Naive thymus-derived CD4-positive, alpha-beta T cell (primary cell): Measurements from ENCODE around the gene ITPR3. TPM values are rescaled to one million over a fixed set of nuclear protein-coding genes. Genes with fewer than 3 reads are reported as not detected.

ENCODE experiments used
- ATAC-seq: fragments of 150-1000 bp; cut with Tn5 transposase; 2 replicates; pipeline ENCODE4 v1.10.0; 2021; ENCODE audit warnings: mild to moderate bottlenecking, moderate library complexity
- CTCF ChIA-PET: fragments of 350-600 bp; sonication (Branson Sonifier 250); formaldehyde crosslinking; loops from one replicate; lab custom pipeline; 2021; ENCODE audit warnings: antibody characterized with exemption; lab: Charles Lee
- POLR2A ChIA-PET: fragments of 350-600 bp; sonication (Branson Sonifier 250); formaldehyde crosslinking; loops from one replicate; lab custom pipeline; 2021; ENCODE audit warnings: antibody characterized with exemption, inconsistent platforms; lab: Charles Lee
- DNase-seq, 9 donors: peaks; one replicate each; pipeline versions ENCODE4 v3.0.0 to v3.0.0-alpha.2; 2020 to 2022; ENCODE audit warnings: mixed read lengths in 1 of 9
- H3K27ac ChIP-seq: one replicate; pipeline ENCODE4 v1.7.0; 2013; ENCODE audit warnings: mild to moderate bottlenecking, low read depth, low read length, moderate library complexity
- H3K27me3 ChIP-seq, 2 donors: one replicate each; pipeline ENCODE4 v1.7.0; 2013; ENCODE audit warnings: low read length in 2 of 2, mild to moderate bottlenecking in 2 of 2, moderate library complexity in 2 of 2; ENCODE audit not compliant: control insufficient read depth in 2 of 2, insufficient read depth in 2 of 2
- H3K36me3 ChIP-seq, 3 experiments: 1 replicate in 2 of 3; 2 replicates in 1 of 3; pipeline ENCODE4 v1.7.0; 2013; ENCODE audit warnings: low read length in 3 of 3, mild to moderate bottlenecking in 3 of 3, moderate library complexity in 1 of 3; ENCODE audit not compliant: insufficient read depth in 3 of 3, control insufficient read depth in 2 of 3
- H3K4me1 ChIP-seq, 2 donors: one replicate each; pipeline ENCODE4 v1.7.0; 2013; ENCODE audit warnings: low read length in 2 of 2, mild to moderate bottlenecking in 2 of 2, moderate library complexity in 1 of 2; ENCODE audit not compliant: control insufficient read depth in 2 of 2, insufficient read depth in 2 of 2
- H3K4me3 ChIP-seq: 2 replicates; pipeline ENCODE4 v1.7.0; 2013; ENCODE audit warnings: mild to moderate bottlenecking, low read length
- H3K9me3 ChIP-seq, 3 experiments: 1 replicate in 2 of 3; 2 replicates in 1 of 3; pipeline ENCODE4 v1.7.0; 2013; ENCODE audit warnings: low read length in 3 of 3; ENCODE audit not compliant: control insufficient read depth in 2 of 3
- H3K27ac Mint-ChIP-seq, 9 donors: one replicate each; pipeline ENCODE4 v1.8.0; 2020 to 2022; ENCODE audit warnings: mixed read lengths in 9 of 9, mild to moderate bottlenecking in 8 of 9, moderate library complexity in 5 of 9, inconsistent platforms in 2 of 9
- H3K27me3 Mint-ChIP-seq, 5 donors: one replicate each; pipeline ENCODE4 v1.8.0; 2021 to 2022; ENCODE audit warnings: mixed read lengths in 5 of 5, mild to moderate bottlenecking in 1 of 5
- H3K36me3 Mint-ChIP-seq, 5 donors: one replicate each; pipeline ENCODE4 v1.8.0; 2020 to 2022; ENCODE audit warnings: mixed read lengths in 5 of 5, mild to moderate bottlenecking in 3 of 5, inconsistent platforms in 1 of 5
- H3K4me1 Mint-ChIP-seq, 7 donors: one replicate each; pipeline ENCODE4 v1.8.0; 2020 to 2022; ENCODE audit warnings: mixed read lengths in 7 of 7, mild to moderate bottlenecking in 3 of 7, inconsistent platforms in 1 of 7
- H3K4me3 Mint-ChIP-seq, 10 donors: one replicate each; pipeline ENCODE4 v1.8.0; 2020 to 2022; ENCODE audit warnings: mild to moderate bottlenecking in 10 of 10, mixed read lengths in 10 of 10, moderate library complexity in 6 of 10, inconsistent platforms in 2 of 10
- H3K9me3 Mint-ChIP-seq, 11 donors: one replicate each; pipeline ENCODE4 v1.8.0; 2020 to 2022; ENCODE audit warnings: mixed read lengths in 11 of 11, mild to moderate bottlenecking in 4 of 11, inconsistent platforms in 1 of 11, moderate library complexity in 1 of 11
- intact Hi-C, 2 donors: fragments of 100-400 bp; cut with micrococcal nuclease; formaldehyde crosslinking; loops; one replicate each; pipeline ENCODE4 v1.15.1; 2023
- polyA plus RNA-seq, 2 donors: library from polyadenylated mRNA; unstranded; fragments of 300-500 nt; fragmentation: Illumina TruSeq; gene quantifications; one replicate each; pipeline ENCODE4 v1.2.3, GENCODE V29; 2021
- total RNA-seq, 6 experiments: library from RNA in 5 of 6; stranded (reverse) in 5 of 6; gene quantifications; 1 replicate in 5 of 6; 2 replicates in 1 of 6; pipeline ENCODE4 v1.2.3 and lab custom pipeline; 2021 to 2026

Gene ITPR3
- total and polyA plus RNA-seq, 7 experiments from 2014 or later = 1.7 to 65.7 (median 41.4) TPM

- H3K27me3 Mint-ChIP-seq = no peaks in the 10 kb centered on the region
- no peak overlapping the region for H3K4me3 Mint-ChIP-seq
- H3K27ac Mint-ChIP-seq = no peak overlapping the region
- H3K9me3 Mint-ChIP-seq = no peaks in the 10 kb centered on the region
- Histone ChIP-seq H3K4me1 (peaks cover 0 to 12% of the 10 kb centered on the region in 2 donors), H3K27me3 (no peaks in the 10 kb centered on the region), H3K4me3 (no peak overlapping the region), H3K36me3 (peaks cover 0 to 85% (median 11%) of the 10 kb centered on the region in 3 experiments), H3K27ac (no peak overlapping the region), H3K9me3 (no peaks in the 10 kb centered on the region)
- ChIA-PET POLR2A (no interaction called here), CTCF (no interaction called here)
- peaks cover 3 to 33% (median 9%) of the 10 kb centered on the region in 5 donors for H3K36me3 Mint-ChIP-seq
- ATAC-seq = no peak
- no peak for DNase-seq
- intact Hi-C loops = loop anchor here in 1 of 2 donors (5.0 kb wide), 1 partner anchor 38 kb away; no protein-coding TSS in a partner anchor
- peaks cover 3 to 19% (median 14%) of the 10 kb centered on the region in 7 donors for H3K4me1 Mint-ChIP-seq
Measured at GRCh38 chr6:33664506-33665057, 43.5 kb downstream of the ITPR3 start.

GRCh38 chr6:33665957-33666356, 44.8 kb downstream of the ITPR3 start:
- H3K9me3 ChIP-seq = no peaks in the 10 kb centered on the region
- peaks cover 0 to 12% of the 10 kb centered on the region in 2 donors for H3K4me1 ChIP-seq
- Mint-ChIP-seq H3K27ac (no peak overlapping the region), H3K9me3 (no peaks in the 10 kb centered on the region), H3K4me1 (peaks cover 3 to 19% (median 15%) of the 10 kb centered on the region in 7 donors), H3K27me3 (no peaks in the 10 kb centered on the region), H3K4me3 (no peak overlapping the region), H3K36me3 (peaks cover 3 to 29% (median 18%) of the 10 kb centered on the region in 5 donors)
- H3K36me3 ChIP-seq = peaks cover 0 to 92% (median 14%) of the 10 kb centered on the region in 3 experiments
- POLR2A ChIA-PET = interaction anchor here (0.9 kb wide), 1 partner anchor 9 kb away, joined by 3 read pairs; no protein-coding TSS in a partner anchor
- intact Hi-C loops = loop anchor here in 1 of 2 donors (5.0 kb wide), 1 partner anchor 36 kb away; no protein-coding TSS in a partner anchor
- DNase-seq (no peak), ATAC-seq (no peak)
- no peak overlapping the region for H3K27ac ChIP-seq
- H3K4me3 ChIP-seq = no peak overlapping the region
- no peaks in the 10 kb centered on the region for H3K27me3 ChIP-seq
- CTCF ChIA-PET = interaction anchor here (1.1 to 1.9 kb wide), 2 partner anchors 29 to 45 kb away, joined by 3 to 6 read pairs; no protein-coding TSS in a partner anchor

GRCh38 chr6:33667072-33667471, 46.0 kb downstream of the ITPR3 start:
- CTCF ChIA-PET = interaction anchor here (1.2 to 1.9 kb wide), 2 partner anchors 28 to 33 kb away, joined by 5 to 6 read pairs; no protein-coding TSS in a partner anchor

DNA sequence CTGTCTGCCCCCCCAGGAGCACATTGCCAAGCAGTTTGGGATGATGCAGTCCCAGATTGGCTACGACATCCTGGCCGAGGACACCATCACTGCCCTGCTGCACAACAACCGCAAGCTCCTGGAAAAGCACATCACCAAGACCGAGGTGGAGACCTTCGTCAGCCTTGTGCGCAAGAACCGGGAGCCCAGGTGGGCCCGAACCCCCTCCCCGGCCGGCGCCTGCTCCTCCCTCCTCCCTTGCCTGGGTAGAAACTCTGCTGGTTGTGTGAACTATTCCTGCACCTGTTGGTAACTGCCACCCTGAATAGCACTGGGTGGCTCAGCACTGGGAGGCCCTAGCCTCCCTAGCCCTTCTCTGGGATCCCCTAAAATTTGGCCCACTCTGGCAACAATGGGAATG, 46.7 kb downstream of the ITPR3 start:
- H3K9me3 Mint-ChIP-seq = no peaks in the 10 kb centered on the region
- H3K4me3 Mint-ChIP-seq = no peak overlapping the region
- H3K27ac ChIP-seq = no peak overlapping the region
- intact Hi-C loops = loop anchor here in 1 of 2 donors (5.0 kb wide), 1 partner anchor 35 kb away; no protein-coding TSS in a partner anchor
- H3K36me3 ChIP-seq = peaks cover 0 to 98% (median 15%) of the 10 kb centered on the region in 3 experiments
- H3K9me3 ChIP-seq = no peaks in the 10 kb centered on the region
- peaks cover 3 to 19% (median 15%) of the 10 kb centered on the region in 7 donors for H3K4me1 Mint-ChIP-seq
- no peak for DNase-seq
- H3K4me1 ChIP-seq = peaks cover 0 to 12% of the 10 kb centered on the region in 2 donors
- H3K27me3 ChIP-seq = no peaks in the 10 kb centered on the region
- H3K4me3 ChIP-seq = no peak overlapping the region
- ATAC-seq = no peak
- H3K27me3 Mint-ChIP-seq = no peaks in the 10 kb centered on the region
- peak overlapping the region in 8 of 9 donors; percentile 49 to 93 (median 84) for H3K27ac Mint-ChIP-seq
- H3K36me3 Mint-ChIP-seq = peaks cover 3 to 34% (median 20%) of the 10 kb centered on the region in 5 donors
- POLR2A ChIA-PET = no interaction called here
- CTCF ChIA-PET = interaction anchor here (1.2 kb wide), 1 partner anchor 33 kb away, joined by 5 read pairs; no protein-coding TSS in a partner anchor

More at GRCh38 chr6:33667072-33667471, 46.0 kb downstream of the ITPR3 start:
- H3K4me3 Mint-ChIP-seq = no peak overlapping the region
- H3K4me1 ChIP-seq = peaks cover 0 to 12% of the 10 kb centered on the region in 2 donors
- H3K9me3 ChIP-seq = no peaks in the 10 kb centered on the region
- H3K4me3 ChIP-seq = no peak overlapping the region
- POLR2A ChIA-PET = no interaction called here
- no peaks in the 10 kb centered on the region for H3K27me3 ChIP-seq
- DNase-seq (no peak), ATAC-seq (no peak)
- H3K27me3 Mint-ChIP-seq = no peaks in the 10 kb centered on the region
- H3K9me3 Mint-ChIP-seq = no peaks in the 10 kb centered on the region
- H3K27ac Mint-ChIP-seq = no peak overlapping the region
- intact Hi-C loops = loop anchor here in 1 of 2 donors (5.0 kb wide), 1 partner anchor 35 kb away; no protein-coding TSS in a partner anchor
- peaks cover 3 to 34% (median 20%) of the 10 kb centered on the region in 5 donors for H3K36me3 Mint-ChIP-seq
- peaks cover 0 to 98% (median 15%) of the 10 kb centered on the region in 3 experiments for H3K36me3 ChIP-seq
- peaks cover 3 to 19% (median 15%) of the 10 kb centered on the region in 7 donors for H3K4me1 Mint-ChIP-seq
- H3K27ac ChIP-seq = no peak overlapping the region

DNA sequence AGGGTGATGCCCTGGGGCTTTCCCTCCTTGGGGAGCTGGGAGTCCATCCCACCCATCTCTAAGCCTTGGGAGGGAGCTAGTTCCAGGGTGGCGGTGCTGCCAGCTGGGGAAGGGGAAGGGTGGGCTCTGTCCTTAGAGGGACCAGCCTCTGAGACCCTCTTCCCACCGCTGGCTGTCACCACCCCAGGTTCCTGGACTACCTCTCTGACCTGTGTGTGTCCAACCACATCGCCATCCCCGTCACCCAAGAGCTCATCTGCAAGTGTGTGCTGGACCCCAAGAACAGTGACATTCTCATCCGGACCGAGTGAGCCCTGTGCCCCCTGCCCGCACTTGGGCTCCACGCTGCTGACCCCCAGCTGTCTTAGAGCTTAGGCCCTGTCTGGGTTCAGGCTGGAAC, 47.2 kb downstream of the ITPR3 start:
- no peak overlapping the region for H3K4me3 ChIP-seq
- H3K9me3 ChIP-seq = no peaks in the 10 kb centered on the region
- peaks cover 4 to 98% (median 15%) of the 10 kb centered on the region in 3 experiments for H3K36me3 ChIP-seq
- Mint-ChIP-seq H3K36me3 (peaks cover 3 to 37% (median 22%) of the 10 kb centered on the region in 5 donors), H3K4me3 (no peak overlapping the region), H3K9me3 (no peaks in the 10 kb centered on the region), H3K4me1 (peaks cover 3 to 19% (median 15%) of the 10 kb centered on the region in 7 donors), H3K27me3 (no peaks in the 10 kb centered on the region), H3K27ac (peak overlapping the region; percentile 80 to 93 (median 88))
- DNase-seq (no peak), ATAC-seq (no peak)
- POLR2A ChIA-PET = interaction anchor here (0.9 to 1.0 kb wide), 3 partner anchors 23 to 77 kb away, joined by 3 read pairs; no protein-coding TSS in a partner anchor
- peaks cover 0 to 12% of the 10 kb centered on the region in 2 donors for H3K4me1 ChIP-seq
- intact Hi-C loops = loop anchor here in 1 of 2 donors (5.0 kb wide), 1 partner anchor 34 kb away; no protein-coding TSS in a partner anchor
- CTCF ChIA-PET = interaction anchor here (1.1 to 1.7 kb wide), 3 partner anchors 15 to 32 kb away, joined by 3 to 6 read pairs (median 4); no protein-coding TSS in a partner anchor
- H3K27ac ChIP-seq = peak overlapping the region; percentile 62
- no peaks in the 10 kb centered on the region for H3K27me3 ChIP-seq

DNA sequence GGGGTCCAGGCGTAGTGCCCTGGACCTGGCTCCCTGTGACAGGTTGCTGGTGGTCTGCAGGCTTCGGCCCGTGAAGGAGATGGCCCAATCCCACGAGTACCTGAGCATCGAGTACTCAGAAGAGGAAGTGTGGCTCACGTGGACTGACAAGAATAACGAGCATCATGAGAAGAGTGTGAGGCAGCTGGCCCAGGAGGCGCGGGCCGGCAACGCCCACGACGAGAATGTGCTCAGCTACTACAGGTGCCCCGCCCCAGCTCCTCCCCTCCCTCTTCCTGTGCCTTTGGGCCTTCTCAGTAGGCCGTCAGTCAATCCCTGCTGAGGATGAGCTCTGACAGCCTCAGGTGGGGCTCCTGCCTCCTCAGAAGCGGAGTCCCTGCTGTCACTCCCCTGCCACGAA, 47.8 kb downstream of the ITPR3 start:
- H3K9me3 Mint-ChIP-seq = no peaks in the 10 kb centered on the region
- no peaks in the 10 kb centered on the region for H3K27me3 ChIP-seq
- no peaks in the 10 kb centered on the region for H3K27me3 Mint-ChIP-seq
- DNase-seq (peak in 8 of 9 donors; percentile 37 to 80 (median 70)), ATAC-seq (peak; percentile 91)
- peaks cover 3 to 39% (median 24%) of the 10 kb centered on the region in 5 donors for H3K36me3 Mint-ChIP-seq
- H3K4me1 ChIP-seq = peaks cover 0 to 12% of the 10 kb centered on the region in 2 donors
- ChIA-PET CTCF (interaction anchor here (0.9 to 1.7 kb wide), 4 partner anchors 8 to 32 kb away, joined by 3 to 6 read pairs (median 4); no protein-coding TSS in a partner anchor), POLR2A (interaction anchor here (0.6 to 1.0 kb wide), 4 partner anchors 23 to 98 kb away, joined by 3 read pairs; no protein-coding TSS in a partner anchor)
- H3K27ac Mint-ChIP-seq = peak overlapping the region; percentile 80 to 93 (median 88)
- peaks cover 8 to 98% (median 20%) of the 10 kb centered on the region in 3 experiments for H3K36me3 ChIP-seq
- H3K4me3 Mint-ChIP-seq = peak overlapping the region in 3 of 10 donors; percentile 26 to 49 (median 40)
- H3K27ac ChIP-seq = peak overlapping the region; percentile 62
- peaks cover 3 to 19% (median 15%) of the 10 kb centered on the region in 7 donors for H3K4me1 Mint-ChIP-seq
- intact Hi-C loops = loop anchor here in 1 of 2 donors (1.0 to 5.0 kb wide), 3 partner anchors 33 to 77 kb away; partner anchors contain the start of gene ITPR3
- H3K9me3 ChIP-seq = no peaks in the 10 kb centered on the region
- no peak overlapping the region for H3K4me3 ChIP-seq
